IMR-90 (cell line): Measurements from ENCODE around the gene LRPPRC. TPM values are rescaled to one million over a fixed set of nuclear protein-coding genes. Genes with fewer than 3 reads are reported as not detected.

Experiments
- ATAC-seq: fragments of 200-7000 bp; cut with Tn5 transposase; 2 replicates; pipeline ENCODE4 v1.9.1; 2020; ENCODE audit warnings: low read depth, mild to moderate bottlenecking, moderate library complexity
- BruUV-seq: library from RNA; stranded (reverse); fragments of 400-500 nt; replicated peaks from 2 replicates; lab custom pipeline; 2021; lab: Mats Ljungman, UMichigan
- CTCF ChIA-PET: fragments of 300-600 bp; formaldehyde crosslinking; extraction: SDS; loops from one replicate; lab custom pipeline; 2021; ENCODE audit warnings: antibody characterized with exemption; lab: Yijun Ruan, JAX
- POLR2A ChIA-PET: fragments of 300-600 bp; sonication (Branson Sonifier 250); formaldehyde crosslinking; loops from one replicate; lab custom pipeline; 2022; ENCODE audit warnings: antibody characterized with exemption; ENCODE audit not compliant: unreplicated experiment; lab: Charles Lee
- DNase-seq: peaks from one replicate; pipeline ENCODE4 v3.0.0; 2013
- H2AFZ ChIP-seq: replicated peaks from 2 replicates; pipeline ENCODE3; 2013; ENCODE audit warnings: low read length, mild to moderate bottlenecking; ENCODE audit not compliant: poor library complexity
- H2AK5ac ChIP-seq: 2 replicates; pipeline ENCODE4 v1.6.1; 2013; ENCODE audit warnings: low read depth, low read length, inconsistent platforms
- H2AK9ac ChIP-seq: replicated peaks from 2 replicates; pipeline ENCODE3; 2013; ENCODE audit warnings: mild to moderate bottlenecking, low read depth, low read length, moderate library complexity; ENCODE audit not compliant: poor library complexity
- H2BK120ac ChIP-seq: 2 replicates; pipeline ENCODE4 v1.6.1; 2013; ENCODE audit warnings: low read depth, low read length, inconsistent platforms
- H2BK15ac ChIP-seq: 3 replicates; pipeline ENCODE4 v1.6.1; 2013; ENCODE audit warnings: low read depth, low read length, inconsistent platforms
- H2BK20ac ChIP-seq: 2 replicates; pipeline ENCODE4 v1.6.1; 2013; ENCODE audit warnings: low read depth, mild to moderate bottlenecking, inconsistent platforms, low read length, moderate library complexity
- H2BK5ac ChIP-seq: 2 replicates; pipeline ENCODE4 v1.6.1; 2013; ENCODE audit warnings: mild to moderate bottlenecking, low read depth, low read length, inconsistent platforms; ENCODE audit not compliant: poor library complexity, severe bottlenecking
- H3K14ac ChIP-seq: replicated peaks from 2 replicates; pipeline ENCODE4 v1.6.1; 2013; ENCODE audit warnings: low read depth, low read length, inconsistent platforms
- H3K18ac ChIP-seq: 2 replicates; pipeline ENCODE4 v1.6.1; 2013; ENCODE audit warnings: low read depth, low read length, control low read depth
- H3K23ac ChIP-seq: 2 replicates; pipeline ENCODE4 v1.6.1; 2013; ENCODE audit warnings: low read depth, low read length, inconsistent platforms
- H3K27ac ChIP-seq: 2 replicates; pipeline ENCODE4 v1.5.1; 2013; ENCODE audit warnings: mild to moderate bottlenecking, control low read depth, low read length; ENCODE audit not compliant: insufficient read depth
- H3K27me3 ChIP-seq: 2 replicates; pipeline ENCODE4 v1.6.1; 2013; ENCODE audit warnings: low read length; ENCODE audit not compliant: control insufficient read depth, insufficient read depth
- H3K36me3 ChIP-seq: 2 replicates; pipeline ENCODE4 v1.6.1; 2013; ENCODE audit warnings: low read length, mixed read lengths; ENCODE audit not compliant: control insufficient read depth, insufficient read depth
- H3K4ac ChIP-seq: 2 replicates; pipeline ENCODE4 v1.6.1; 2013; ENCODE audit warnings: low read depth, low read length, inconsistent platforms
- H3K4me1 ChIP-seq: 2 replicates; pipeline ENCODE4 v1.6.1; 2013; ENCODE audit warnings: low read length, mixed read lengths; ENCODE audit not compliant: control insufficient read depth, insufficient read depth
- H3K4me2 ChIP-seq: 2 replicates; pipeline ENCODE4 v1.6.1; 2013; ENCODE audit warnings: low read depth, mild to moderate bottlenecking, control low read depth, low read length, moderate library complexity
- H3K4me3 ChIP-seq: 2 replicates; pipeline ENCODE4 v1.5.1; 2013; ENCODE audit warnings: low read depth, mild to moderate bottlenecking, control low read depth, low read length, moderate library complexity; ENCODE audit not compliant: insufficient read depth
- H3K56ac ChIP-seq: 2 replicates; pipeline ENCODE4 v1.6.1; 2013; ENCODE audit warnings: low read length, inconsistent platforms; ENCODE audit not compliant: insufficient read depth; ENCODE audit errors: extremely low read depth
- H3K79me1 ChIP-seq, 2 experiments: 2 replicates each; pipeline ENCODE4 v1.6.1; 2013; ENCODE audit warnings: low read length in 2 of 2, inconsistent platforms in 1 of 2, low read depth in 1 of 2
- H3K9ac ChIP-seq: 2 replicates; pipeline ENCODE4 v1.6.1; 2013; ENCODE audit warnings: low read depth, low read length, control low read depth
- H3K9me1 ChIP-seq: 2 replicates; pipeline ENCODE4 v1.6.1; 2013; ENCODE audit warnings: low read length, inconsistent platforms; ENCODE audit not compliant: insufficient read depth
- H3K9me3 ChIP-seq: 2 replicates; pipeline ENCODE4 v1.6.1; 2013; ENCODE audit warnings: low read length; ENCODE audit not compliant: control insufficient read depth, insufficient read depth
- H4K20me1 ChIP-seq: 2 replicates; pipeline ENCODE4 v1.6.1; 2013; ENCODE audit warnings: low read length, inconsistent platforms; ENCODE audit not compliant: insufficient read depth
- H4K5ac ChIP-seq: 2 replicates; pipeline ENCODE4 v1.6.1; 2013; ENCODE audit warnings: mild to moderate bottlenecking, low read depth, low read length, control low read depth
- H4K8ac ChIP-seq, 2 experiments: 2 replicates each; pipeline ENCODE4 v1.6.1; 2013; ENCODE audit warnings: low read depth in 2 of 2, low read length in 2 of 2, control low read depth in 1 of 2, inconsistent platforms in 1 of 2
- H4K91ac ChIP-seq: 2 replicates; pipeline ENCODE4 v1.6.1; 2013; ENCODE audit warnings: low read depth, low read length, inconsistent platforms; ENCODE audit not compliant: insufficient read depth
- MAFK ChIP-seq: IDR thresholded peaks from 2 replicates; pipeline ENCODE4 v1.6.1; 2012; ENCODE audit warnings: low read depth, low read length, improper control_type of control experiment
- MAZ ChIP-seq: IDR thresholded peaks from 2 replicates; pipeline ENCODE4 v1.6.1; 2012; ENCODE audit warnings: low read depth, mild to moderate bottlenecking, low read length, improper control_type of control experiment, moderate library complexity, borderline replicate concordance
- MXI1 ChIP-seq: IDR thresholded peaks from 2 replicates; pipeline ENCODE4 v1.6.1; 2012; ENCODE audit warnings: low read depth, mild to moderate bottlenecking, low read length, moderate library complexity, borderline replicate concordance
- RFX5 ChIP-seq: IDR thresholded peaks from 2 replicates; pipeline ENCODE4 v1.8.0; 2012; ENCODE audit warnings: low read depth, mild to moderate bottlenecking, low read length, moderate library complexity
- WGBS, 2 experiments: methylation state at CpG; one replicate each; pipeline versions ENCODE4 v1.1.5 to v1.1.7; 2013; ENCODE audit warnings: missing lambda C conversion rate in 2 of 2; ENCODE audit not compliant: insufficient read length in 1 of 2; ENCODE audit errors: extremely low coverage in 2 of 2; 5-methylcytosine and 5-hydroxymethylcytosine counted together
- dilution Hi-C: fragments of 300-500 bp; cut with HindIII; formaldehyde crosslinking; loops from one replicate; pipeline ENCODE4 v1.14.3; 2018; ENCODE audit warnings: low sequenced_read_pairs; ENCODE audit not compliant: unreplicated experiment
- in situ Hi-C: fragments of 300-500 bp; cut with MboI; formaldehyde crosslinking; loops from 3 replicates; pipeline ENCODE4 v1.14.3; 2019; ENCODE audit warnings: low sequenced_read_pairs, inconsistent platforms, mixed read lengths
- intact Hi-C: fragments of 100-400 bp; cut with micrococcal nuclease; formaldehyde crosslinking; loops from 2 replicates; pipeline ENCODE4 v1.10.0; 2022
- polyA plus RNA-seq, 3 experiments: library from polyadenylated mRNA; depleted of rRNA; stranded (reverse); fragments of >200 nt; gene quantifications; 2 replicates each; pipeline ENCODE4 v1.2.3, GENCODE V29; 2012; ENCODE audit warnings: low replicate concordance in 1 of 3
- total RNA-seq: library from RNA; depleted of rRNA; stranded (reverse); fragments of >200 nt; gene quantifications from 2 replicates; pipeline ENCODE4 v1.2.3, GENCODE V29; 2012
- TF ChIP-seq, protein P1 (sequence below): fragments of 150-350 bp; IDR thresholded peaks from 2 replicates; pipeline ENCODE4 v1.6.1; 2017; ENCODE audit warnings: mild to moderate bottlenecking, antibody characterized with exemption, low read length, low read depth
- TF ChIP-seq, protein P2 (sequence below): fragments of 150-350 bp; IDR thresholded peaks from 2 replicates; pipeline ENCODE4 v1.6.1; 2016; ENCODE audit warnings: low read depth, mild to moderate bottlenecking, low read length, moderate library complexity, borderline replicate concordance
- TF ChIP-seq, protein P3 (sequence below): conservative IDR thresholded peaks from 2 replicates; pipeline ENCODE4 v1.5.1; 2012; ENCODE audit warnings: mild to moderate bottlenecking, low read depth, low read length, improper control_type of control experiment

Gene LRPPRC
- total and polyA plus RNA-seq, 2 of the 4 experiments (the other 2 are of a cell fraction): 30.4 to 36.0 TPM

GRCh38 chr2:43931293-43931692 lies 64.5 kb downstream of the LRPPRC start:
- Histone ChIP-seq H3K14ac (no peak overlapping the region), H3K9me3 (no peaks in the 10 kb centered on the region), H3K18ac (no peak overlapping the region), H3K36me3 (peaks cover 8% of the 10 kb centered on the region), H4K8ac (no peak overlapping the region), H3K27me3 (no peaks in the 10 kb centered on the region), H2BK120ac (no peak overlapping the region), H3K9ac (no peak overlapping the region), H2BK20ac (no peak overlapping the region), H2AK5ac (no peak overlapping the region), H3K79me1 (peaks cover 0 to 9% of the 10 kb centered on the region in 2 experiments; a peak in 1 of 4 replicates), H2BK5ac (no peak overlapping the region), H2BK15ac (no peak overlapping the region), H3K27ac (no peak overlapping the region), H4K91ac (no peak overlapping the region), H3K4me1 (no peaks in the 10 kb centered on the region), H4K20me1 (no peaks in the 10 kb centered on the region), H3K56ac (no peak overlapping the region), H3K4me3 (no peak overlapping the region), H3K4ac (no peak overlapping the region), H3K9me1 (no peaks in the 10 kb centered on the region; the same call in 1 of the 2 replicates), H2AK9ac (no peak overlapping the region), H3K4me2 (no peak overlapping the region), H2AFZ (no peak overlapping the region), H4K5ac (no peak overlapping the region), H3K23ac (no peak overlapping the region)
- WGBS, 2 experiments: no CpG with 5 or more reads among the region's 3 CpGs
- ATAC-seq (no peak), DNase-seq (no peak)
- ChIA-PET POLR2A (no interaction called here), CTCF (no interaction called here)
- intact Hi-C loops: no loop called here
- dilution Hi-C loops: no loop called here
- in situ Hi-C loops: no loop called here
- no TSS peak for BruUV-seq
- TF ChIP-seq RFX5 (no peak), MAZ (no peak), MXI1 (no peak), MAFK (no peak)
- TF ChIP-seq, protein P1, sequence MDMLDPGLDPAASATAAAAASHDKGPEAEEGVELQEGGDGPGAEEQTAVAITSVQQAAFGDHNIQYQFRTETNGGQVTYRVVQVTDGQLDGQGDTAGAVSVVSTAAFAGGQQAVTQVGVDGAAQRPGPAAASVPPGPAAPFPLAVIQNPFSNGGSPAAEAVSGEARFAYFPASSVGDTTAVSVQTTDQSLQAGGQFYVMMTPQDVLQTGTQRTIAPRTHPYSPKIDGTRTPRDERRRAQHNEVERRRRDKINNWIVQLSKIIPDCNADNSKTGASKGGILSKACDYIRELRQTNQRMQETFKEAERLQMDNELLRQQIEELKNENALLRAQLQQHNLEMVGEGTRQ: no peak
- TF ChIP-seq, protein P2, sequence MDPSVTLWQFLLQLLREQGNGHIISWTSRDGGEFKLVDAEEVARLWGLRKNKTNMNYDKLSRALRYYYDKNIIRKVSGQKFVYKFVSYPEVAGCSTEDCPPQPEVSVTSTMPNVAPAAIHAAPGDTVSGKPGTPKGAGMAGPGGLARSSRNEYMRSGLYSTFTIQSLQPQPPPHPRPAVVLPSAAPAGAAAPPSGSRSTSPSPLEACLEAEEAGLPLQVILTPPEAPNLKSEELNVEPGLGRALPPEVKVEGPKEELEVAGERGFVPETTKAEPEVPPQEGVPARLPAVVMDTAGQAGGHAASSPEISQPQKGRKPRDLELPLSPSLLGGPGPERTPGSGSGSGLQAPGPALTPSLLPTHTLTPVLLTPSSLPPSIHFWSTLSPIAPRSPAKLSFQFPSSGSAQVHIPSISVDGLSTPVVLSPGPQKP: no peak
- TF ChIP-seq, protein P3, sequence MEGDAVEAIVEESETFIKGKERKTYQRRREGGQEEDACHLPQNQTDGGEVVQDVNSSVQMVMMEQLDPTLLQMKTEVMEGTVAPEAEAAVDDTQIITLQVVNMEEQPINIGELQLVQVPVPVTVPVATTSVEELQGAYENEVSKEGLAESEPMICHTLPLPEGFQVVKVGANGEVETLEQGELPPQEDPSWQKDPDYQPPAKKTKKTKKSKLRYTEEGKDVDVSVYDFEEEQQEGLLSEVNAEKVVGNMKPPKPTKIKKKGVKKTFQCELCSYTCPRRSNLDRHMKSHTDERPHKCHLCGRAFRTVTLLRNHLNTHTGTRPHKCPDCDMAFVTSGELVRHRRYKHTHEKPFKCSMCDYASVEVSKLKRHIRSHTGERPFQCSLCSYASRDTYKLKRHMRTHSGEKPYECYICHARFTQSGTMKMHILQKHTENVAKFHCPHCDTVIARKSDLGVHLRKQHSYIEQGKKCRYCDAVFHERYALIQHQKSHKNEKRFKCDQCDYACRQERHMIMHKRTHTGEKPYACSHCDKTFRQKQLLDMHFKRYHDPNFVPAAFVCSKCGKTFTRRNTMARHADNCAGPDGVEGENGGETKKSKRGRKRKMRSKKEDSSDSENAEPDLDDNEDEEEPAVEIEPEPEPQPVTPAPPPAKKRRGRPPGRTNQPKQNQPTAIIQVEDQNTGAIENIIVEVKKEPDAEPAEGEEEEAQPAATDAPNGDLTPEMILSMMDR: no peak
